SU-DHL-6 (cell line): ENCODE results near the gene BCAS3.

Experiments used
- CTCF ChIP-seq: fragments of 200-600 bp; sonication (generic); IDR thresholded peaks from one replicate; pipeline ENCODE4 v1.5.1; 2017; ENCODE audit warnings: antibody characterized with exemption, mild to moderate bottlenecking, low read length, moderate library complexity; ENCODE audit not compliant: insufficient read depth, poor library complexity, severe bottlenecking
- EZH2phosphoT487 ChIP-seq: fragments of 200-600 bp; sonication (generic), shearing (Covaris generic); conservative IDR thresholded peaks from 2 replicates; pipeline ENCODE4 v1.6.1; 2018; ENCODE audit warnings: mild to moderate bottlenecking, antibody characterized with exemption, low read length, moderate library complexity, mixed read lengths

GRCh38 chr17:61322325-61323002, 644.8 kb downstream of the BCAS3 start:
- TF ChIP-seq CTCF (no peak), EZH2phosphoT487 (no peak)
